ENCODE measurements around the gene MANBA. TPM values are rescaled to one million over a fixed set of nuclear protein-coding genes. Genes with fewer than 3 reads are reported as not detected.

MANBA gene
- total RNA-seq, 1 experiment from 2014 or later, result 21.4 TPM

DNA sequence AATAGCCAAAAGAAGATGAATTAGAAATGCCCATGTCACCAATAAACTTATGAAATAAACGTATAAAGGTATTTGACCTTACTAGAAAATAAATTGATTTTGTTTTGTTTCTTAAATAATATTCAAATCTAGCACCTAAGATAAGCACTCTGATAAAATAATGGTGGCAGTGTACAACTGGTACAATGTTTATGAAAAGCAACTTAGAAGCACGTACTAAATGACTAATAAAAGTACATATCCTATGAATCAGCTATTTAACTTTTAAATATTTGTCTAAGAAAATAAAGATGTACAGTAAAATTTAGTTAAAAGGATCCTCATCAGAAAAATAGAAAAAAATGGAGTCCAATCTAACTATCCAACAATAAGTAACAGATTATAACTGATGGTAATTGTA is 6.7 kb downstream of the MANBA start:
- H3K27me3 ChIP-seq (ENCODE audit: insufficient read depth, low read length), result no peaks in the 10 kb centered on the region
- no peak overlapping the region for H2BK20ac ChIP-seq (ENCODE audit: low read depth, low read length, poor library complexity, severe bottlenecking)
- H3T11ph ChIP-seq (ENCODE audit: low read length), result no peak overlapping the region
- H2AFZ ChIP-seq (ENCODE audit: low read length), result no peak overlapping the region
- no peak overlapping the region for H2BK5ac ChIP-seq (ENCODE audit: insufficient read length, low read length)
- H3K9ac ChIP-seq (ENCODE audit: extremely low read depth, insufficient read length, low read length), result no peak overlapping the region
- no peak overlapping the region for H3K14ac ChIP-seq (ENCODE audit: insufficient read depth, low read length)
- H4K20me1 ChIP-seq (ENCODE audit: control insufficient read depth, insufficient read depth, insufficient read length), result no peaks in the 10 kb centered on the region
- H2BK15ac ChIP-seq (ENCODE audit: low read depth, low read length), result no peak overlapping the region
- no peak overlapping the region for H3K18ac ChIP-seq (ENCODE audit: insufficient read length, low read depth, low read length)
- H3K9me3 Mint-ChIP-seq, result peaks cover 3 to 4% of the 10 kb centered on the region in 2 experiments; a peak in 3 of 5 replicates
- no peak overlapping the region for H3K4me3 Mint-ChIP-seq
- H3K23me2 ChIP-seq (ENCODE audit: insufficient read length, low read depth, low read length, poor library complexity, severe bottlenecking), result no peaks in the 10 kb centered on the region
- H3K27me3 Mint-ChIP-seq (ENCODE audit: low read depth), result no peaks in the 10 kb centered on the region
- peaks cover 7% of the 10 kb centered on the region in 2 experiments for H3K4me1 Mint-ChIP-seq
- H3K79me1 ChIP-seq (ENCODE audit: insufficient read depth, low read depth, low read length, poor library complexity, severe bottlenecking), result peaks cover 2% of the 10 kb centered on the region
- H3K4me1 ChIP-seq (ENCODE audit: insufficient read depth, low read length), result no peaks in the 10 kb centered on the region
- no peak overlapping the region for H4K91ac ChIP-seq (ENCODE audit: insufficient read length, low read depth, low read length)
- H4K8ac ChIP-seq (replicated peaks; ENCODE audit: insufficient read length, low read depth, low read length), result no peak overlapping the region
- no CpG with 5 or more reads among the region's 2 CpGs for WGBS (ENCODE audit: extremely low coverage, insufficient read length, low lambda C conversion rate)
- no peak overlapping the region for H3K4me2 ChIP-seq (ENCODE audit: insufficient read depth, insufficient read length, low read length)
- no peak for DNase-seq
- no peak overlapping the region for H3K23ac ChIP-seq (ENCODE audit: insufficient read length, low read depth, low read length)
- no peak overlapping the region for H2AK5ac ChIP-seq (ENCODE audit: insufficient read length, low read length)
- H3K4ac ChIP-seq (ENCODE audit: low read depth, low read length), result no peak overlapping the region
- H3K36me3 Mint-ChIP-seq (ENCODE audit: insufficient read depth in 1 of 3, low read depth in 3 of 3), result peaks cover 4 to 10% (median 6%) of the 10 kb centered on the region in 3 experiments
- TF ChIP-seq, protein P1, sequence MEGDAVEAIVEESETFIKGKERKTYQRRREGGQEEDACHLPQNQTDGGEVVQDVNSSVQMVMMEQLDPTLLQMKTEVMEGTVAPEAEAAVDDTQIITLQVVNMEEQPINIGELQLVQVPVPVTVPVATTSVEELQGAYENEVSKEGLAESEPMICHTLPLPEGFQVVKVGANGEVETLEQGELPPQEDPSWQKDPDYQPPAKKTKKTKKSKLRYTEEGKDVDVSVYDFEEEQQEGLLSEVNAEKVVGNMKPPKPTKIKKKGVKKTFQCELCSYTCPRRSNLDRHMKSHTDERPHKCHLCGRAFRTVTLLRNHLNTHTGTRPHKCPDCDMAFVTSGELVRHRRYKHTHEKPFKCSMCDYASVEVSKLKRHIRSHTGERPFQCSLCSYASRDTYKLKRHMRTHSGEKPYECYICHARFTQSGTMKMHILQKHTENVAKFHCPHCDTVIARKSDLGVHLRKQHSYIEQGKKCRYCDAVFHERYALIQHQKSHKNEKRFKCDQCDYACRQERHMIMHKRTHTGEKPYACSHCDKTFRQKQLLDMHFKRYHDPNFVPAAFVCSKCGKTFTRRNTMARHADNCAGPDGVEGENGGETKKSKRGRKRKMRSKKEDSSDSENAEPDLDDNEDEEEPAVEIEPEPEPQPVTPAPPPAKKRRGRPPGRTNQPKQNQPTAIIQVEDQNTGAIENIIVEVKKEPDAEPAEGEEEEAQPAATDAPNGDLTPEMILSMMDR (conservative IDR thresholded peaks at IDR 0.05), result no peak
- H3K79me2 ChIP-seq (ENCODE audit: insufficient read depth, low read length), result peaks cover 5% of the 10 kb centered on the region; the same call in 1 of the 2 replicates
- no peak overlapping the region for H3K27ac ChIP-seq (ENCODE audit: insufficient read length, low read depth, low read length)
- H3K56ac ChIP-seq (ENCODE audit: insufficient read length, low read depth, low read length), result no peak overlapping the region
- no peak overlapping the region for H2BK120ac ChIP-seq (ENCODE audit: low read depth, low read length, poor library complexity, severe bottlenecking)
- no peak overlapping the region for H2BK12ac ChIP-seq (ENCODE audit: insufficient read length, low read depth, low read length)
- H3K27ac Mint-ChIP-seq, result no peak overlapping the region
- H3K9me3 ChIP-seq (ENCODE audit: control insufficient read depth, low read depth, low read length), result no peaks in the 10 kb centered on the region
- no peak overlapping the region for H4K5ac ChIP-seq (ENCODE audit: insufficient read length, low read depth, low read length)
